Prostate gland (tissue), 2 donors: ENCODE results near the gene ATP9B. TPM values are rescaled to one million over a fixed set of nuclear protein-coding genes. Genes with fewer than 3 reads are reported as not detected.

Experiments used
- DNase-seq: peaks from one replicate; pipeline ENCODE4 v3.0.0-alpha.2; 2019; ENCODE audit warnings: low spot score
- H3K27ac ChIP-seq, 2 donors: fragments of 200-600 bp; sonication (generic); 2 replicates each; pipeline ENCODE4 v1.5.1; 2017 to 2019
- H3K27me3 ChIP-seq: fragments of 200-600 bp; sonication (generic); replicated peaks from 2 replicates; pipeline ENCODE4 v1.5.1; 2019; ENCODE audit not compliant: insufficient read depth
- H3K36me3 ChIP-seq, 2 donors: fragments of 200-600 bp; sonication (generic); 1 replicate in 1 of 2; 2 replicates in 1 of 2; pipeline versions ENCODE4 v1.5.1 to v1.8.1; 2017 to 2019
- H3K4me1 ChIP-seq: fragments of 200-600 bp; sonication (generic); replicated peaks from 2 replicates; pipeline ENCODE4 v1.5.1; 2019
- H3K4me3 ChIP-seq, 2 donors: fragments of 200-600 bp; sonication (generic); 2 replicates each; pipeline ENCODE4 v1.5.1; 2017 to 2019
- H3K9me3 ChIP-seq: fragments of 200-600 bp; sonication (generic); 2 replicates; pipeline ENCODE4 v1.5.1; 2017
- CTCF ChIP-seq, 4 experiments: fragments of 200-600 bp in 2 of 4; fragments of 450-650 bp in 2 of 4; sonication (generic) in 2 of 4; IDR thresholded peaks; 1 replicate in 3 of 4; 2 replicates in 1 of 4; pipeline ENCODE4 v1.5.1; 2016 to 2019; ENCODE audit warnings: antibody characterized with exemption in 4 of 4, mild to moderate bottlenecking in 2 of 4, moderate library complexity in 2 of 4
- POLR2A ChIP-seq: fragments of 450-650 bp; IDR thresholded peaks from one replicate; pipeline ENCODE4 v1.6.1; 2016; ENCODE audit warnings: antibody characterized with exemption, mild to moderate bottlenecking
- POLR2AphosphoS5 ChIP-seq: sonication (generic); formaldehyde crosslinking; IDR thresholded peaks from one replicate; pipeline ENCODE4 v1.6.1; 2017; ENCODE audit warnings: antibody characterized with exemption
- WGBS: methylation state at CpG from one replicate; pipeline ENCODE4 v1.1.5; 2018; 5-methylcytosine and 5-hydroxymethylcytosine counted together
- intact Hi-C: fragments of 100-400 bp; cut with DNase I; formaldehyde crosslinking; loops from one replicate; pipeline ENCODE4 v1.14.2; 2022
- total RNA-seq, 2 donors: library from RNA; depleted of rRNA; stranded (reverse); fragments of >200 nt; gene quantifications; one replicate each; pipeline ENCODE4 v1.1.0, GENCODE V29; 2016

ATP9B gene
- total RNA-seq, 2 donors from 2014 or later: 33.8 to 55.6 TPM

GRCh38 chr18:79410731-79411613 is 341.8 kb downstream of the ATP9B start:
- no peak overlapping the region for H3K4me3 ChIP-seq
- no peaks in the 10 kb centered on the region for H3K4me1 ChIP-seq
- no peaks in the 10 kb centered on the region for H3K27me3 ChIP-seq
- intact Hi-C loops: no loop called here
- no peak for TF ChIP-seq POLR2A
- no peak for TF ChIP-seq POLR2AphosphoS5
- TF ChIP-seq CTCF (IDR thresholded peaks at IDR 0.05): no peak
- no peak for DNase-seq
- no peaks in the 10 kb centered on the region for H3K36me3 ChIP-seq
- H3K9me3 ChIP-seq: no peaks in the 10 kb centered on the region
- 98% methylated on average over 75 of the region's 84 CpGs for WGBS
- no peak overlapping the region for H3K27ac ChIP-seq

GRCh38 chr18:79411614-79412526 is 342.7 kb downstream of the ATP9B start:
- H3K4me3 ChIP-seq: no peak overlapping the region
- no peaks in the 10 kb centered on the region for H3K9me3 ChIP-seq
- intact Hi-C loops: no loop called here
- no peak for DNase-seq
- TF ChIP-seq POLR2AphosphoS5 (no peak), CTCF (IDR thresholded peaks at IDR 0.05) (no peak), POLR2A (no peak)
- WGBS: 82% methylated on average over 47 of the region's 47 CpGs
- no peak overlapping the region for H3K27ac ChIP-seq
- H3K4me1 ChIP-seq: no peaks in the 10 kb centered on the region
- H3K36me3 ChIP-seq: no peaks in the 10 kb centered on the region
- H3K27me3 ChIP-seq: no peaks in the 10 kb centered on the region

GRCh38 chr18:79413025-79413424 is 343.8 kb downstream of the ATP9B start:
- Histone ChIP-seq H3K27ac (no peak overlapping the region), H3K36me3 (no peaks in the 10 kb centered on the region), H3K9me3 (no peaks in the 10 kb centered on the region), H3K27me3 (no peaks in the 10 kb centered on the region), H3K4me3 (no peak overlapping the region), H3K4me1 (no peaks in the 10 kb centered on the region)
- intact Hi-C loops: no loop called here
- DNase-seq: no peak
- 90% methylated on average over 16 of the region's 16 CpGs for WGBS
- TF ChIP-seq CTCF (IDR thresholded peaks at IDR 0.05) (no peak), POLR2A (no peak), POLR2AphosphoS5 (no peak)

GRCh38 chr18:79413426-79413825 is 344.2 kb downstream of the ATP9B start:
- Histone ChIP-seq H3K27me3 (no peaks in the 10 kb centered on the region), H3K4me1 (no peaks in the 10 kb centered on the region), H3K27ac (no peak overlapping the region), H3K9me3 (no peaks in the 10 kb centered on the region), H3K36me3 (no peaks in the 10 kb centered on the region), H3K4me3 (no peak overlapping the region)
- intact Hi-C loops: no loop called here
- 97% methylated on average over 16 of the region's 16 CpGs for WGBS
- DNase-seq: no peak
- TF ChIP-seq POLR2A (no peak), POLR2AphosphoS5 (no peak), CTCF (IDR thresholded peaks at IDR 0.05) (no peak)
